T-helper 2 cell treated with Interferon-gamma antibody and Interleukin-4, amounts not matched to agents 5 μg/mL and 100 μg/mL, for 36 hours (primary cell): ENCODE data around the gene LRSAM1.

ENCODE experiments used
- DNase-seq: peaks from one replicate; pipeline ENCODE4 v3.0.0; 2021; ENCODE audit warnings: low spot score
- H3K27ac Mint-ChIP-seq: one replicate; pipeline ENCODE4 v1.8.0; 2021; ENCODE audit warnings: mild to moderate bottlenecking, mixed read lengths
- H3K27me3 Mint-ChIP-seq: one replicate; pipeline ENCODE4 v1.8.0; 2021; ENCODE audit warnings: low read depth, mixed read lengths
- H3K36me3 Mint-ChIP-seq: one replicate; pipeline ENCODE4 v1.8.0; 2021; ENCODE audit warnings: low read depth, mixed read lengths
- H3K4me1 Mint-ChIP-seq: one replicate; pipeline ENCODE4 v1.8.0; 2021; ENCODE audit warnings: low read depth, mixed read lengths
- H3K4me3 Mint-ChIP-seq: one replicate; pipeline ENCODE4 v1.8.0; 2022; ENCODE audit warnings: mild to moderate bottlenecking, moderate library complexity, mixed read lengths
- H3K9me3 Mint-ChIP-seq: one replicate; pipeline ENCODE4 v1.8.0; 2021; ENCODE audit warnings: mixed read lengths

Gene LRSAM1

DNA sequence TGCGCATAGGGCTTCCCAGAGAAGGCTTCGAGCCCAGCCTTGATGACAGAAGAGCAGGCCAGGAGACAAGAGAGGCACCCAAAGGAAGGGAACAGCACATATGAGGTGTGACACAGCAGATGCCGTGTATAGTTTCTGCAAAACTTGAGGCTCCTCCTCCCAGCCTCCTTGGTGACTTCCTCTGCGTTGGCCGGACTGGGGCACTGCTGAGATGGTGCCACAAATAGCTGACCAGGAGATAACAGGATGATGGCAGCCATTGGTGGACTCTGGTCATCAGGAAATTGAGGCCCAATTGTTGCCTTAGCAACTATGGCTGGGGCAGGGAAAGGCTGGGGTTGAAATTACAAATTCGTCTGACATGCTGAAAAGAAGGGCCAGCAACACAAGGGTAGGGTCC, 32.0 kb upstream of the LRSAM1 start:
- no peak for DNase-seq
- no peak overlapping the region for H3K27ac Mint-ChIP-seq
- H3K4me3 Mint-ChIP-seq: no peak overlapping the region
- H3K36me3 Mint-ChIP-seq: no peaks in the 10 kb centered on the region
- peaks cover 10% of the 10 kb centered on the region for H3K4me1 Mint-ChIP-seq
- no peaks in the 10 kb centered on the region for H3K9me3 Mint-ChIP-seq
- peaks cover 2% of the 10 kb centered on the region for H3K27me3 Mint-ChIP-seq

DNA sequence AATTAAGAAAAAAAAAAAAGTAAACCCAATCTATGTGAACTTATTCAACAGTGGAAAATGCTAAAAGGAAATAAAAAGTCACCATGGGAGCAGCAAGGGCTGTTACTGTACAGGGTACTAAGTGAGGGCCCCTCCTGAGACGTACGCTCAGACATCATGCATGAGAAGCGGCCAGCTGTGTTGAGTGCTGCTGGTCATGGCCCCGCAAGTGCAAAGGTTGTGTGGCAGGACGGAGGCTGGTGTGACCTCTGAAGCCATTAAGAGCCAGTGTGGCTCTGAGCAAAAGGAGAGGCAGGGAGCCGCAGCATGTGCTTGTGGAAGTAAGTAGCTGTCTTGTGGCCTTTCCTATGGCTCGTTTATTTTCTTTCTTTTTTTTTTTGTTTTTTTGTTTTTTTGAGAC, 30.3 kb upstream of the LRSAM1 start:
- no peaks in the 10 kb centered on the region for H3K9me3 Mint-ChIP-seq
- no peak overlapping the region for H3K4me3 Mint-ChIP-seq
- H3K27me3 Mint-ChIP-seq: no peaks in the 10 kb centered on the region
- no peak overlapping the region for H3K27ac Mint-ChIP-seq
- peaks cover 24% of the 10 kb centered on the region for H3K4me1 Mint-ChIP-seq
- no peaks in the 10 kb centered on the region for H3K36me3 Mint-ChIP-seq
- DNase-seq: no peak

DNA sequence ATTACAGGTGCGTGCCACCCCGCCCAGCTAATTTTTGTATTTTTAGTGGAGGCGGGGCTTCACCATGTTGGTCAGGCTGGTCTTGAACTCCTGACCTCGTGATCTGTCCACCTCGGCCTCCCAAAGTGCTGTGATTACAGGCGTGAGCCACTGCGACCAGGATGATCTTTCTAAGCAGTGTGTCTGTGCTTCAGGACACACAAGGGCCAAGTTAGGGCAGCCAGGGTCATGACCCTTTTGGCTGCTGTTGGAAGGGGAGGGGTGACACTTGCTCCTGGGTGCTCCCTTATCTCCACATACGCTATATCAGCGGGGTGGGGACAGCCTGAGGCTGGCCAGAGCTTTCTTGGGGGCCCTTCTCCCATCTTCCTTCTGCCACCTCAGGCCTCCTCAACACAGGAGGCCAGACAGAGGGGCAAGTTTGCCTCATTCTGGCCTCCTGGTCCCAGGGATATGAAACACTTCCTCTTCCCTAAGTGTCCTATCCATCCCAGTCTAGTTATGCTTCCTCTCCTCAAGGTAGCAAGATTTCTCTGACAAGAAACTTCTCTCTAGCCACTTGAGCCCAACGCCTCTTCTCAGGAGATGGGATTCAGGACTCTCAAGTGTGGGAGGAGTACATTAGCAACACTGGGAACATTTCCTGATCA, 29.1 kb upstream of the LRSAM1 start:
- H3K27me3 Mint-ChIP-seq: no peaks in the 10 kb centered on the region
- H3K27ac Mint-ChIP-seq: no peak overlapping the region
- H3K36me3 Mint-ChIP-seq: peaks cover 5% of the 10 kb centered on the region
- H3K9me3 Mint-ChIP-seq: no peaks in the 10 kb centered on the region
- peaks cover 31% of the 10 kb centered on the region for H3K4me1 Mint-ChIP-seq
- no peak overlapping the region for H3K4me3 Mint-ChIP-seq
- no peak for DNase-seq

DNA sequence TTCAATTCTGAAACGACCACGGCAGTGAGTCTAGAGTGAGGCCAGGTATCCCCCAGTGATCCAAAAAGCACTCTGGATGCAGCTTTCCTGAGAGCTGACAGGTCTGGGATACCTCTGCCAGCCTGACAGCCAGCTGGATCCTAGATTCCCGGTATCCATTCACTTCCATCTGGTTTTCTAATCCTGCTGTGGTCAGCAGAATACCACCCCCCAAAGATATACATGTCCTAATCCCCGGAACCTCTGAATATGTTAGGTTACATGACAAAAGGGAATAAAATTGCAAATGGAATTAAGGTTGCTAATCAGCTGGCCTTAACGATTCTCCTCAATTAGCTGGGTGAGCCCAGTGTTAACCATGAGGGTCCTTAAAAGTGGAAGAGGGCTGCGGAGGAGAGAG, 28.5 kb upstream of the LRSAM1 start:
- Mint-ChIP-seq H3K36me3 (peaks cover 6% of the 10 kb centered on the region), H3K27ac (peak overlapping the region; percentile 26), H3K4me3 (peak overlapping the region; percentile 97), H3K9me3 (no peaks in the 10 kb centered on the region), H3K27me3 (no peaks in the 10 kb centered on the region), H3K4me1 (peaks cover 31% of the 10 kb centered on the region)
- DNase-seq: no peak

DNA sequence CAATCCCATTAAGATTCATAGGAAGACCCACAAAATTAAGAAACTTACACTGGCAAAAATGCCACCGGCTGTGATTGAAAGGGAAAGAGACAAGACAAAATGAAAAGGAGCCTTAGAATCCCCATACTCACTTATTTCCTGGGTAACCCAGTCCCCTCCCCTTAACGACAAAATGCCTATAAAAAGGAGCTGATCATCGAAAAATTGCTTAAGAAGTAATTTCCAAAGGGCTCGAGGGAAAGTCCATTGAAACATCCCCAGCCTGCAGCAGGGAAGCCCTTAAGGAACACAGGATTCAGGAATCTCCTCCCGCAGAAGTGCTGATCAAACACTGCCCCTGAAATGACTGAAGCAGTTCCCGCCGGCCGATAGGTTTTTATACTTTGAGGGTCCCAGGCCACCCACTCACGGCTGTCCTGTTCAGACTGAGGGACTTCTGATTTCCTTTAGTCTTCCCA, 27.8 kb upstream of the LRSAM1 start:
- H3K4me1 Mint-ChIP-seq: peaks cover 31% of the 10 kb centered on the region
- DNase-seq: no peak

DNA sequence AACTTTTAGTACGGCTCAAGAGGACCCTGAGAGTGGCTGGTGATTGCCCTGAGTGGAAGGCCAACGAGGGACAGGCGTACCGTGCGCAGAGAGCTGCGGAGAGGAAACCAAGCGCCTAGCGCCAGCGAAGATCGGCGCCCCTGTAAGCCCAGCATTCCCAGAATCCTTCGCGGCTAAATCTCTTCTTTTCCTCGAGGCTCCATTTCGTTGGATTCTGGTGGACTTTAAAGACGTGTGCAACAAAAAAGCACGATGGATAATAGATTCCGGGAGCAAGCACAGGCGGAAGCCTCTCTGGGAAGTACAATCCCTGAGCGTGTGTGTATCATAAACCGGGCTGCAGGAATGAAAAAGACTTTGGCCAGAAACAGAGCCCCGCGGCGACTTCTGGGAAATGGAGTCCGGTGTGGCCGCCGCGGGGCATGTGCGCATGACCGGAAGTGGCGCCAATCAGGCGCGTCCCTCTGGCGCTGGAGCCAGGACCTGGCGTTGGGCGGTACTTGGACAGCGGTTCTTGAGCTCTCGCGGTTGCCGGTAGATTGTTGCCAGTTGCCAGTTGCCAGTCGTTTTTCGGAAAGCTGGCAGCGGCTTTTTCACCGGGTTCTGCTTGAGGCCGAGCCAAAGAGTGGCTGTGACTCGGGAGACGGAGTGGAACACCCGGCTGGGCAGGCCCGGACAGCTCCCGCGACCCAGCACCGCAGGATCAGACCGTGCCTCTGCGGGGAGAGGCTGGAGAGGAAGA, 27.2 kb upstream of the LRSAM1 start, which contains the start of gene ZNF79:
TSS of gene ZNF79 (plus strand) at position 449 of the 742 bp plus-strand sequence. CDS start 406 bp downstream, outside the sequence.
- H3K4me1 Mint-ChIP-seq: peaks cover 31% of the 10 kb centered on the region
- peak within 1 kb of the TSS; percentile 97 for H3K4me3 Mint-ChIP-seq
- no peaks in the 10 kb centered on the region for H3K9me3 Mint-ChIP-seq
- H3K36me3 Mint-ChIP-seq: peaks cover 15% of the 10 kb centered on the region
- H3K27me3 Mint-ChIP-seq: no peaks in the 10 kb centered on the region
- DNase-seq: peak; percentile 96
- peak within 1 kb of the TSS; percentile 93 for H3K27ac Mint-ChIP-seq

More for the DNA sequence above, 27.8 kb upstream of the LRSAM1 start:
- Mint-ChIP-seq H3K27me3 (no peaks in the 10 kb centered on the region), H3K4me3 (peak overlapping the region; percentile 97), H3K27ac (peak overlapping the region; percentile 93), H3K9me3 (no peaks in the 10 kb centered on the region), H3K36me3 (peaks cover 10% of the 10 kb centered on the region)

DNA sequence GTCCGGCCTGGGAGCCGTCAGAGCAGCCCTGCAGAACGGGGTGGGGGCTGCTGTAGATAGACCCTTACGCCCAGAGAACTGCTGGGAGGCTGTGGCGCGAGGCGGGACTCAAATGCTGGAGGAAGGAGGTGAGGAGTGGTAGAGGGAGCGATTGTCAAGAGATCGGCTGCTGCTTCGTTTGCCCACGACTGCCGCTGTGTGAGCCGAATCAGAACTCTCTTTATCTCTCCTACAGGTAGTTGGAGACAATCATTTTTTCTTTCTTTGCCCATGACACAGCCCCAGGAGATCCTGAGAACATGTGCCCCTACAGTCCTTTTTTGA, 26.7 kb upstream of the LRSAM1 start:
- Mint-ChIP-seq H3K27ac (peak overlapping the region; percentile 93), H3K36me3 (peaks cover 15% of the 10 kb centered on the region)
- DNase-seq: no peak

DNA sequence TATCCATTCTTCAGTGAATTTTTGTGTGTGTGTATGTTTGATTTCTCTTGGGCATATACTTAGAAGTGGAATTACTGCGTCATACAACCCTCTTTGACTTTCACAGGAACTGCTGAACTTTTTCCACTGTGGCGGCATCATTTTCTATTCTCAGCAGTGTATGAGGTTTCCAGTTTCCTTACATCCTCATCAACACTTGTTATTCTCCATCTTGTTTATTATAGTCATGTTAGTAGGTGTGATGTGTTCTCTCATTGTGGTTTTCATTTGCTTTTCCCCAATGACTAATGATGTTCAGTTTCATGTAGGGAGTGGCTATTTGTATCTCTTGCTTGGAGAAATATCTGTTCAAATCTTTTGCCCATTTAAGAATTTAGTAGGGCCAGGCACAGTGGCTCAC, 24.6 kb upstream of the LRSAM1 start:
- peak overlapping the region; percentile 44 for H3K4me3 Mint-ChIP-seq
- H3K4me1 Mint-ChIP-seq: peaks cover 31% of the 10 kb centered on the region
- peak overlapping the region; percentile 93 for H3K27ac Mint-ChIP-seq
- no peaks in the 10 kb centered on the region for H3K9me3 Mint-ChIP-seq
- DNase-seq: peak; percentile 73
- H3K36me3 Mint-ChIP-seq: peaks cover 27% of the 10 kb centered on the region
- H3K27me3 Mint-ChIP-seq: no peaks in the 10 kb centered on the region

More for the DNA sequence above, 26.7 kb upstream of the LRSAM1 start:
- Mint-ChIP-seq H3K4me3 (peak overlapping the region; percentile 97), H3K4me1 (peaks cover 31% of the 10 kb centered on the region), H3K9me3 (no peaks in the 10 kb centered on the region), H3K27me3 (no peaks in the 10 kb centered on the region)

DNA sequence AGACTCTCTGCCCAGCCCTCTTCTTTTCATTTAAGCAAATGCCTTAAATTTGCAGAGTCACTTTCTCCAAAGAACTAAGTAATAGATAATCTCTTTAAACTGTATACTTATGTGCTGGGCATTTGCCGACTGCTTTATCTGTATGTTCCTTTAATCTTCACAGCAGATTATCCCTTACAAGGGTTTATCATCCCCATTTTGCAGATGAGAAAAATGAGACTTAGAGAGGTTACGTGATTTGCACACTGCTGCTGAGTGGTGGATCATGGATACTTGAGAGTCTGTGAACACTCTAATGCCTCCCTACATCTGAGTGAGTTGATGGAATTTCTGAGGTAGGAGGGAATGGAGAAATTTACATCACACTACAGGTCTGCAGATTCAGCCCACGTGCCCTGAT, 23.0 kb upstream of the LRSAM1 start:
- H3K27ac Mint-ChIP-seq: no peak overlapping the region
- peaks cover 35% of the 10 kb centered on the region for H3K36me3 Mint-ChIP-seq
- DNase-seq: no peak
- no peaks in the 10 kb centered on the region for H3K9me3 Mint-ChIP-seq
- no peaks in the 10 kb centered on the region for H3K27me3 Mint-ChIP-seq
- H3K4me1 Mint-ChIP-seq: peaks cover 20% of the 10 kb centered on the region
- no peak overlapping the region for H3K4me3 Mint-ChIP-seq

DNA sequence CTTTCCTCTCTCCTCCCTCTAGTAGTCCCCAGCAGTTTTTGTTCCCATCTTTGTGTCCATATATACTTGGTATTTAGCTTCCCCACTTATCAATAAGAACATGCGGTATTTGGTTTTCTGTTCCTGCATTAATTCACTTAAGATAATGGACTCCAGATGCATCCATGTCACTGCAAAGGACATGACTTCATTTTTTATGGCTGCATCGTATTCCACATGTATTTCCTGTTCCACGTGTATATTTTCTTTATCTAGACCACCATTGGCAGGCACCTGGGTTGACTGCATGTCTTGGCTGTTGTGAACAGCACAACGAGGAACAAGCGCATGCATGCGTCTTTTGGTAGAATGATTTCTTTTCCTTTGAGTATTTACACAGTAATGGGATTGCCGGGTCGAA, 20.9 kb upstream of the LRSAM1 start:
- Mint-ChIP-seq H3K27me3 (no peaks in the 10 kb centered on the region), H3K4me3 (no peak overlapping the region), H3K36me3 (peaks cover 48% of the 10 kb centered on the region), H3K9me3 (no peaks in the 10 kb centered on the region), H3K27ac (no peak overlapping the region), H3K4me1 (peaks cover 13% of the 10 kb centered on the region)
- no peak for DNase-seq

DNA sequence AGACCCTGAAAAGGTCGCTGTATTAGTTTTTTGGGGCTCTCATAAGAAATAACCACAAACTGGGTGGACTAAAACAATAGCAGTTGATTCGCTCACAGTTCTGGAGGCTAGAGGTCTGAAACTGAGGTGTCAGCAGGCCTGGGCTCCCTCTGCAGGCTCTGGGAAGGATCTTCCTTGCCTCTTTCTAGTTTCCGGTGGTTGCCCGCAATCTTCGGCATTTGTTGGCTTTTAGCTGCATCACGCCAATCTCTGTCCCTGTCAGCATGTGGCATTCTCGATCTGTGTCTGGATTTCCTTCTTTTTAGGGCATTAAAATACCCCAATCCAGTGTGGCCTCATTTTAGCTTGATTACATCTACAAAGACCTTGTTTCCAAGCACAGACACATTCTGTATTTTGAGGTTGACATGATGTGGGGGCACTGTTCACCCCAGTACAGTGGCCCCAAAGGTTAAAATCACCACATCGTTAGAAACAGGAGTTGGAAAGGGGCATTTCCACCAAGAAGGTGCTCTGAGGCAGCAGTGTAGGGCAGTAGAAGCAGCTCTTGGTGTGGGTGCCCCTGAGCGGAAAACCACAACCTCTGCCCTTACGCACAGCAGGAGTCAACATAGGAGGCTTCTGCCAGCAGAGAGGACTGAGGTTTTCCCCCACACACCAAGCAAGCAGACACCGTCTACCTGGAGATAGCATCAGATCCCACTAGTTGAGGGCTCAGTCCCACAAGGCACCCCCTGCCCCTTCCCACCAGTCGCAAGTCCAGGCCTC, 13.6 kb upstream of the LRSAM1 start:
- H3K27ac Mint-ChIP-seq: no peak overlapping the region
- peaks cover 2% of the 10 kb centered on the region for H3K4me1 Mint-ChIP-seq
- no peaks in the 10 kb centered on the region for H3K27me3 Mint-ChIP-seq
- H3K9me3 Mint-ChIP-seq: no peaks in the 10 kb centered on the region
- H3K4me3 Mint-ChIP-seq: no peak overlapping the region
- no peak for DNase-seq
- peaks cover 72% of the 10 kb centered on the region for H3K36me3 Mint-ChIP-seq

DNA sequence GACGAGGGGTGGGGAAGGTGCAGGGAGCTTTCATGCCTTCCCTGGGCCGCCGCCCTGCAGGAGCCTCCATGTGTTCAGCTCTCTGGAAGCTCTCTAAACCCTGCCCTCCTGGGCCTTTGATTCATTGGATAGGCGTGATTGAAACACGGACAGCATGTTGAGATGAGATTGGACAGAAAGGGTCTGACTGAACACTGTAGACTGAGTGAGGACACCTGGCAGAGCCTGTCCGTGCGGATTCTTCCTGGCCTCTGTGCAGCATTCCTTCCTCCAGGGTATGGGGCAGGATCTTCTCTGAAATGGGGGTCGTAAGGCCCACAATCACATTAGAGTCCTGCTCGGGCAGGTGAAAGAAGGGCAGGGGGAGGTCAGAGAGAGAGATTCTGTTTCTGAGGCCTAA, 12.9 kb upstream of the LRSAM1 start:
- H3K27ac Mint-ChIP-seq: no peak overlapping the region
- no peak for DNase-seq
- H3K4me1 Mint-ChIP-seq: peaks cover 2% of the 10 kb centered on the region
- no peaks in the 10 kb centered on the region for H3K27me3 Mint-ChIP-seq
- no peak overlapping the region for H3K4me3 Mint-ChIP-seq
- no peaks in the 10 kb centered on the region for H3K9me3 Mint-ChIP-seq
- peaks cover 73% of the 10 kb centered on the region for H3K36me3 Mint-ChIP-seq

DNA sequence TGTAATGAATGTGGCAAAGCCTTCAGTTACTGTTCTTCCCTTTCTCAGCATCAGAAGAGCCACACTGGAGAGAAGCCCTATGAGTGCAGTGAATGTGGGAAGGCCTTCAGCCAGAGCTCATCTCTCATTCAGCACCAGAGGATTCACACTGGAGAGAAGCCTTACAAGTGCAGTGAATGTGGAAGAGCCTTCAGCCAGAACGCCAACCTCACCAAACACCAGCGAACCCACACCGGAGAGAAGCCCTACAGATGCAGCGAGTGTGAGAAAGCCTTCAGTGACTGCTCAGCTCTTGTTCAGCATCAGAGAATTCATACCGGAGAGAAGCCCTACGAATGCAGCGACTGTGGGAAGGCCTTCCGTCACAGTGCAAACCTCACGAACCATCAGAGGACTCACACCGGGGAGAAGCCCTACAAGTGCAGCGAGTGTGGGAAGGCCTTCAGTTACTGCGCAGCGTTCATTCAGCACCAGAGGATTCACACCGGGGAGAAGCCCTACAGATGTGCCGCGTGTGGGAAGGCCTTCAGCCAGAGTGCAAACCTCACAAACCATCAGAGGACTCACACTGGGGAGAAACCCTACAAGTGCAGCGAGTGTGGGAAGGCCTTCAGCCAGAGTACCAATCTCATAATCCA, 6.9 kb upstream of the LRSAM1 start:
- peaks cover 21% of the 10 kb centered on the region for H3K4me1 Mint-ChIP-seq
- H3K27me3 Mint-ChIP-seq: no peaks in the 10 kb centered on the region
- no peak overlapping the region for H3K27ac Mint-ChIP-seq
- no peak overlapping the region for H3K4me3 Mint-ChIP-seq
- peaks cover 16% of the 10 kb centered on the region for H3K9me3 Mint-ChIP-seq
- no peak for DNase-seq
- peaks cover 94% of the 10 kb centered on the region for H3K36me3 Mint-ChIP-seq
